Lower leg skin (tissue), 3 donors: ENCODE data around the gene GRIP1.

Experiments
- POLR2A ChIP-seq, 2 donors: fragments of 450-650 bp; IDR thresholded peaks; one replicate each; pipeline ENCODE4 v1.6.1; 2016 to 2017; ENCODE audit warnings: antibody characterized with exemption in 2 of 2, mild to moderate bottlenecking in 1 of 2, moderate library complexity in 1 of 2
- TF ChIP-seq, protein P1 (sequence below), 3 donors: fragments of 450-650 bp; IDR thresholded peaks; one replicate each; pipeline ENCODE4 v1.5.1; 2016; ENCODE audit warnings: antibody characterized with exemption in 3 of 3, mild to moderate bottlenecking in 3 of 3, moderate library complexity in 2 of 3

DNA sequence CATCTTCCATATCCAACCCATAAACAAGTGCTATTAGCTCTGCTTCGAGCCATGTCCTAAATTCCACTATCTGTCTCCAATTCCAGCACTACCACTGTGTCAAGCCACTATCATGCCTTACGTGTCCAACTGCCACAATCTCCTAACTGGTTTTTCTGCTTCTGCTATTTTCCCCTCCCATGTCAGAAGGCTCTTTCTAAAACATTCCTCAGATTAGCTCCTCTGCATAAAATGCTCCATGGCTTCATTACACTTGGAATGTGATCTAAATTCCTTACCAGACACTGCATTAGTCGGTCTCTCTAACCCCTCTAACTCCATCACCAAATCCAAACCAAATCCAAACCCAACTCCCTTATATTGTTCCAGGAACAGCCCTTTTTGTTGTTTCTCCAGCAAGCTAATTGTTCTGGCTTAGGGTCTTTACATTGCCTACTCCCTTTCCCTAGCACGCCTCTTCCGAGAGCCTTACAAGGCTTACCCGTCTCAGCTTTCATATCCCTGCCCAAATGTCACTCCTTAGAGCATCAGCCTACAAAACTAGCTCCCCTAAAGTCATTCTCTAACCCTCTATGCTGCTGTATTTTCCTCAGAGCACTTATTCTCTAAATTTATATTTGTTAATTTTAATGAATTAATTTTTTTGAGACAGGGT, 236.8 kb downstream of the GRIP1 start:
- TF ChIP-seq, protein P1, sequence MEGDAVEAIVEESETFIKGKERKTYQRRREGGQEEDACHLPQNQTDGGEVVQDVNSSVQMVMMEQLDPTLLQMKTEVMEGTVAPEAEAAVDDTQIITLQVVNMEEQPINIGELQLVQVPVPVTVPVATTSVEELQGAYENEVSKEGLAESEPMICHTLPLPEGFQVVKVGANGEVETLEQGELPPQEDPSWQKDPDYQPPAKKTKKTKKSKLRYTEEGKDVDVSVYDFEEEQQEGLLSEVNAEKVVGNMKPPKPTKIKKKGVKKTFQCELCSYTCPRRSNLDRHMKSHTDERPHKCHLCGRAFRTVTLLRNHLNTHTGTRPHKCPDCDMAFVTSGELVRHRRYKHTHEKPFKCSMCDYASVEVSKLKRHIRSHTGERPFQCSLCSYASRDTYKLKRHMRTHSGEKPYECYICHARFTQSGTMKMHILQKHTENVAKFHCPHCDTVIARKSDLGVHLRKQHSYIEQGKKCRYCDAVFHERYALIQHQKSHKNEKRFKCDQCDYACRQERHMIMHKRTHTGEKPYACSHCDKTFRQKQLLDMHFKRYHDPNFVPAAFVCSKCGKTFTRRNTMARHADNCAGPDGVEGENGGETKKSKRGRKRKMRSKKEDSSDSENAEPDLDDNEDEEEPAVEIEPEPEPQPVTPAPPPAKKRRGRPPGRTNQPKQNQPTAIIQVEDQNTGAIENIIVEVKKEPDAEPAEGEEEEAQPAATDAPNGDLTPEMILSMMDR (IDR thresholded peaks at IDR 0.05), result no peak
- no peak for TF ChIP-seq POLR2A (IDR thresholded peaks at IDR 0.05)
